GM12801 (cell line): ENCODE measurements around the gene SMNDC1.

Experiments used
- TF ChIP-seq, protein P1 (sequence below): IDR thresholded peaks from one replicate; pipeline ENCODE4 v1.5.1; 2011; ENCODE audit warnings: control low read depth; ENCODE audit not compliant: insufficient read length; ENCODE audit errors: extremely low read depth

Gene SMNDC1

DNA sequence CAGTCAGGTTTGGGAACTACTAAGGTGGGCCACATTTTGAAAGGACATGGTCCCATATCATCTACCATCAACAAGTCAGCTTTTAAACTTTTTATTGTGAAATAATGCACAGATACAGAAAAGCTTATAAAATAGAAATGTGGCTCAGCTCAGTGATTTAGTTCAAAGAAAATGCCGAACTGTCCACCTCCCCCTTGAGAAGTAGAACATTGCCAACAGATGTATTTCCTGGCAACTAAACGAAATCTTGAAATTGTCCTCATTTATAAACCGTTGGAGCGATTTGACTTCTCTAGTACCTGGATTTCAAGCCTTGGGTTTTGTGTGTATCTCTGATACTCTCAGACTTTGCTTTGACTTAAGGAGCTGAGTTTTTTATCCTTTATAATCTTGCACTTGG lies 32.7 kb upstream of the SMNDC1 start:
- TF ChIP-seq, protein P1, sequence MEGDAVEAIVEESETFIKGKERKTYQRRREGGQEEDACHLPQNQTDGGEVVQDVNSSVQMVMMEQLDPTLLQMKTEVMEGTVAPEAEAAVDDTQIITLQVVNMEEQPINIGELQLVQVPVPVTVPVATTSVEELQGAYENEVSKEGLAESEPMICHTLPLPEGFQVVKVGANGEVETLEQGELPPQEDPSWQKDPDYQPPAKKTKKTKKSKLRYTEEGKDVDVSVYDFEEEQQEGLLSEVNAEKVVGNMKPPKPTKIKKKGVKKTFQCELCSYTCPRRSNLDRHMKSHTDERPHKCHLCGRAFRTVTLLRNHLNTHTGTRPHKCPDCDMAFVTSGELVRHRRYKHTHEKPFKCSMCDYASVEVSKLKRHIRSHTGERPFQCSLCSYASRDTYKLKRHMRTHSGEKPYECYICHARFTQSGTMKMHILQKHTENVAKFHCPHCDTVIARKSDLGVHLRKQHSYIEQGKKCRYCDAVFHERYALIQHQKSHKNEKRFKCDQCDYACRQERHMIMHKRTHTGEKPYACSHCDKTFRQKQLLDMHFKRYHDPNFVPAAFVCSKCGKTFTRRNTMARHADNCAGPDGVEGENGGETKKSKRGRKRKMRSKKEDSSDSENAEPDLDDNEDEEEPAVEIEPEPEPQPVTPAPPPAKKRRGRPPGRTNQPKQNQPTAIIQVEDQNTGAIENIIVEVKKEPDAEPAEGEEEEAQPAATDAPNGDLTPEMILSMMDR = no peak

GRCh38 chr10:110336111-110336721 lies 31.5 kb upstream of the SMNDC1 start:
- TF ChIP-seq, protein P1 = no peak

GRCh38 chr10:110335314-110336064 lies 30.8 kb upstream of the SMNDC1 start:
- TF ChIP-seq, protein P1 = no peak

DNA sequence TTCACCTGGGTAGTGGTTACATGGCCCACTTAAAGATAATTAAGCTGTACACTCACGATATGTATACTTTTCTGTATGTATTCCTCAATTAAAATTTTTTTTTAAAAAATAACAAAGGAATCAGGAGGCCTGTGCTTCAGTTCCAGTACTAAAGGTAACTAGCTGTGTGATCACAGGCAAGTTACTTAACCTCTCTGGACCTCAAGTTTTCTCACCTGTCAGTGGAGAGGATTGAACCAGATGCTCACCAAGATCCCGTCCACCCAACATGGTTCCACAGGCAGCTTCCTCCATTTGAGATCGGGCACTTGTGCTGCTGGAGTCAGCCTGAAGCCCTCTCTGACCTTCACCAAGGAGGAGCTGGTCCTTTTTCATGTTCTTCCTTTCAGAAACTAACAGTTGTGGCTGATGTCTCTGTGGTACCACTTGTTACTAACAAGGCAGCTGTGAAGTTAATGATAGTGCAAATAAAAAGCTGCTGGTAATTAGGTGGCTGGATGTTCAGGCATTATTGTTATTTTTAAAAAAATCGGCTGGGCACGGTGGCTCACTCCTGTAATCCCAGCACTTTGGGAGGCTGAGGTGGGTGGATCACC lies 29.4 kb upstream of the SMNDC1 start:
- TF ChIP-seq, protein P1 = no peak

GRCh38 chr10:110330675-110331074 lies 26.0 kb upstream of the SMNDC1 start:
- TF ChIP-seq, protein P1 = no peak

DNA sequence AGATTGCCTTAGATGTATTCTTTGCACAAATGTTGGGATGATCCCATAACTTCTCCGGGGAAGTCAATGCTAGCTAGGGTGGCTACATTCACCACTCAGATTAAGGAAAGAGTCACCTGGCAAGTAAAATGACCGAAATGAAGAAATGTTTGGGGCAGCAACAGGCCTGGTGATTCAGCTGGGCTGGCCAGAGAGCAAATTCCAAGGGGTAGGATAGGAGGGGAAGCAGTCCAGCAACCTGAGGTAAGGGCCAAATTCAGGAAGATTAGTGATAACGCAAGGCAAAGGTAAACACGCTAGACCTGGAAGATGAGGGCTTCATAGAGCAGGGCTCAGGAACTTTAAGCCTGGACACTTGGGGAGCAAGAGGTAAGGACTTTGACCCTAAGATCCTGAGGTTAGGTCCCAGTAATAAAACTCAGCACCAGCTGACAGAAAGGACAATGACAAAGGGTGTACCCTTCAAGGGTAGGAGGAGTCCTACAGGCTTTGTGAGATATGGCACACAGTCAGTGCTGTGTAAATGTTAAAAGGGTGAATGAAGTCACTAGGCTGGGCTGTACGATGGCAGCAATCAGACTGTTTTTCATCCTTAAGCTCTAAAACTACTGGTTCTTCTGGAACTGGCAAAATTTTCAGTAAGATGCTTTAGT lies 22.7 kb upstream of the SMNDC1 start:
- TF ChIP-seq, protein P1 = no peak

DNA sequence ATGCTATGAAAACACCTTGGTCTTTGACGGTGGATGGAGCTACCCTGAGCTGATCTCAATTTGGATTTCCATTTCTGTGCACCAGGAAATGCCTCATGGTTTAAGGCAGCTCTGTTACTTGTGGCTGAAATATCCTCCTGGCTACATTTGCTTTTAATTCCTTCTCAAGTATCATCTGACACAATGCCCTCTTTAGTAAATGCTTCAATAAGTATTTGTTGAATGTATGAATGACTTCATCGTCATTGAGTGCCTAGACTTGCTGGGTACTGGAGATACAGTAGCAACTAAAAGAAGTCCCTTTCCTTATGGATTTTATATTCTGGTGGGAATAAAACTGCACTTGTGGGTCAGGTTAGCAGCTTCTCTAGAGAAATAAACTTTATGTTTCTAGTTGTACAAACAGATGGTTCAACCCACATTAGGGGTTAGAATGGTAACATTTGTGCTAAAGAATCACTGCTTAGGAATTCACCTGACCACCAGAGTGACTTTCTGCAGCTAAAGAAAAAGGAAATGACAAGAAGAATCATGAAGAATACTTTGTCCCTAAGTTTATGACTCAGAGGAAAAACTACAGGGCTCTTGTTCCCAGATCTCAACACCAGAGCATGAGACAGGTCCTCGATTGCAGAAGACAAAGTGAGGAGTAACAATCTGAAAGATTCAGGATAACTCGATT lies 21.8 kb upstream of the SMNDC1 start:
- TF ChIP-seq, protein P1 = no peak
